ENCODE results near the gene SEC31A.
A peak's percentile ranks its signal among the peaks of the same experiment; 100 is the strongest.
"Not testable (repeated sequence)": the region's sequence is repeated elsewhere in the genome, so short reads cannot be mapped to it uniquely, and the experiment has no call there.

The SEC31A gene

GRCh38 chr4:82890901-82891706 is at the start of gene SEC31A:
TSS of gene SEC31A (minus strand) at chr4:82891153. CDS start at chr4:82881936, 9,217 bp downstream.
- peak; percentile 94 to 95 for DNase-seq (ENCODE audit: low read depth in 2 of 2)

- no peak for DNase-seq (ENCODE audit: low read depth in 2 of 2)
Measured at GRCh38 chr4:82939414-82939813, 48.5 kb upstream of the SEC31A start.

GRCh38 chr4:82934441-82934840 is 43.5 kb upstream of the SEC31A start:
- no peak for DNase-seq (ENCODE audit: low read depth in 2 of 2)

GRCh38 chr4:82930848-82931755 is 40.1 kb upstream of the SEC31A start:
- no peak for DNase-seq (ENCODE audit: low read depth in 2 of 2)

GRCh38 chr4:82921795-82922194 is 30.8 kb upstream of the SEC31A start:
- no peak for DNase-seq (ENCODE audit: low read depth in 2 of 2)

GRCh38 chr4:82919386-82919785 is 28.4 kb upstream of the SEC31A start:
- no peak for DNase-seq (ENCODE audit: low read depth in 2 of 2)

- no peak for DNase-seq (ENCODE audit: low read depth in 2 of 2)
Measured at GRCh38 chr4:82918091-82918490, 27.1 kb upstream of the SEC31A start.

- not testable (repeated sequence) for DNase-seq (ENCODE audit: low read depth in 2 of 2)
Measured at GRCh38 chr4:82913968-82914367, 23.0 kb upstream of the SEC31A start.

- DNase-seq (ENCODE audit: low read depth in 2 of 2) = no peak
Measured at GRCh38 chr4:82913305-82913704, 22.4 kb upstream of the SEC31A start.

- no peak for DNase-seq (ENCODE audit: low read depth in 2 of 2)
Measured at GRCh38 chr4:82909326-82909725, 18.4 kb upstream of the SEC31A start.

GRCh38 chr4:82906469-82906868 is 15.5 kb upstream of the SEC31A start:
- DNase-seq (ENCODE audit: low read depth in 2 of 2) = no peak

- DNase-seq (ENCODE audit: low read depth in 2 of 2) = peak in 1 of 2 donors; percentile 35
Measured at GRCh38 chr4:82905205-82905604, 14.3 kb upstream of the SEC31A start.

- DNase-seq (ENCODE audit: low read depth in 2 of 2) = no peak
Measured at GRCh38 chr4:82903737-82904136, 12.8 kb upstream of the SEC31A start.

- DNase-seq (ENCODE audit: low read depth in 2 of 2) = no peak
Measured at GRCh38 chr4:82901183-82901718, 10.3 kb upstream of the SEC31A start.

GRCh38 chr4:82900411-82901182 is 9.6 kb upstream of the SEC31A start, which contains the start of gene THAP9:
TSS of gene THAP9 (plus strand) at chr4:82900735. CDS start at chr4:82900803, 68 bp downstream.
- peak; percentile 92 to 94 for DNase-seq (ENCODE audit: low read depth in 2 of 2)

- DNase-seq (ENCODE audit: low read depth in 2 of 2) = no peak
Measured at GRCh38 chr4:82900066-82900410, 9.1 kb upstream of the SEC31A start.

- no peak for DNase-seq (ENCODE audit: low read depth in 2 of 2)
Measured at GRCh38 chr4:82899374-82900065, 8.6 kb upstream of the SEC31A start.

- DNase-seq (ENCODE audit: low read depth in 2 of 2) = no peak
Measured at GRCh38 chr4:82898322-82899243, 7.6 kb upstream of the SEC31A start.

GRCh38 chr4:82896755-82897154 is 5.8 kb upstream of the SEC31A start:
- no peak for DNase-seq (ENCODE audit: low read depth in 2 of 2)

GRCh38 chr4:82893942-82894341 is 3.0 kb upstream of the SEC31A start:
- DNase-seq (ENCODE audit: low read depth in 2 of 2) = no peak
